DND-41 (cell line): ENCODE measurements around the gene HTR3B.
"Not testable (repeated sequence)": the region's sequence is repeated elsewhere in the genome, so short reads cannot be mapped to it uniquely, and the experiment has no call there.

Source experiments
- ATAC-seq: fragments of 200-7000 bp; cut with Tn5 transposase; 3 replicates; pipeline ENCODE4 v1.9.1; 2021; ENCODE audit warnings: low read depth; ENCODE audit not compliant: insufficient read depth
- DNase-seq: peaks from one replicate; pipeline ENCODE4 v3.0.0-alpha.2; 2020
- H2AFZ ChIP-seq: 2 replicates; pipeline ENCODE4 v1.6.0; 2012; ENCODE audit warnings: low read depth, low read length
- H3K27ac ChIP-seq: 2 replicates; pipeline ENCODE4 v1.5.1; 2012; ENCODE audit warnings: low read length, inconsistent platforms
- H3K27me3 ChIP-seq: fragments of 200-600 bp; sonication (generic); 2 replicates; pipeline ENCODE4 v1.6.0; 2012; ENCODE audit warnings: low read length, mild to moderate bottlenecking, inconsistent platforms; ENCODE audit not compliant: insufficient read depth, poor library complexity
- H3K36me3 ChIP-seq: 2 replicates; pipeline ENCODE4 v1.5.1; 2012; ENCODE audit warnings: low read length, inconsistent platforms; ENCODE audit not compliant: insufficient read depth
- H3K4me1 ChIP-seq: 2 replicates; pipeline ENCODE4 v1.5.1; 2012; ENCODE audit warnings: mild to moderate bottlenecking, low read length; ENCODE audit not compliant: insufficient read depth
- H3K4me2 ChIP-seq: 2 replicates; pipeline ENCODE4 v1.6.0; 2012; ENCODE audit warnings: mild to moderate bottlenecking, moderate library complexity, low read length, inconsistent platforms; ENCODE audit not compliant: insufficient read depth
- H3K4me3 ChIP-seq, 2 experiments: fragments of 200-600 bp in 1 of 2; shearing (Covaris generic) in 1 of 2; 2 replicates each; pipeline ENCODE4 v1.5.1; 2012 to 2016; ENCODE audit warnings: inconsistent platforms in 2 of 2, low read length in 2 of 2, mild to moderate bottlenecking in 2 of 2, low read depth in 1 of 2, moderate library complexity in 1 of 2
- H3K79me2 ChIP-seq: 2 replicates; pipeline ENCODE4 v1.6.0; 2012; ENCODE audit warnings: low read length, inconsistent platforms; ENCODE audit not compliant: insufficient read depth
- H3K9ac ChIP-seq: 2 replicates; pipeline ENCODE4 v1.6.0; 2012; ENCODE audit warnings: low read depth, mild to moderate bottlenecking, inconsistent platforms, low read length, moderate library complexity
- H3K9me3 ChIP-seq: 2 replicates; pipeline ENCODE4 v1.5.1; 2012; ENCODE audit warnings: low read length, moderate library complexity, mild to moderate bottlenecking, inconsistent platforms; ENCODE audit not compliant: insufficient read depth, severe bottlenecking
- H4K20me1 ChIP-seq: 2 replicates; pipeline ENCODE4 v1.6.0; 2012; ENCODE audit warnings: low read length; ENCODE audit not compliant: insufficient read depth
- CTCF ChIP-seq: IDR thresholded peaks from 2 replicates; pipeline ENCODE4 v1.5.1; 2012; ENCODE audit warnings: borderline replicate concordance, low read length, moderate library complexity, mild to moderate bottlenecking; ENCODE audit not compliant: poor library complexity, severe bottlenecking; ENCODE audit errors: extremely low read depth
- EZH2 ChIP-seq: IDR thresholded peaks from 3 replicates; pipeline ENCODE4 v1.6.1; 2012; ENCODE audit warnings: borderline replicate concordance, low read depth, mild to moderate bottlenecking, moderate library complexity, low read length, inconsistent platforms; ENCODE audit not compliant: severe bottlenecking

The HTR3B gene

GRCh38 chr11:113926273-113927197 lies 21.9 kb downstream of the HTR3B start:
- H3K4me3 ChIP-seq, result no peak overlapping the region

GRCh38 chr11:113928311-113928710 lies 23.7 kb downstream of the HTR3B start:
- Histone ChIP-seq H3K36me3 (no peaks in the 10 kb centered on the region), H4K20me1 (no peaks in the 10 kb centered on the region), H3K27ac (no peak overlapping the region), H3K9ac (no peak overlapping the region), H3K4me3 (no peak overlapping the region), H3K4me1 (no peaks in the 10 kb centered on the region), H3K9me3 (no peaks in the 10 kb centered on the region), H2AFZ (no peak overlapping the region), H3K79me2 (no peaks in the 10 kb centered on the region), H3K27me3 (peaks cover 10% of the 10 kb centered on the region), H3K4me2 (no peak overlapping the region)
- TF ChIP-seq CTCF, result no peak
- no peak for TF ChIP-seq EZH2
- DNase-seq (no peak), ATAC-seq (no peak)

More at GRCh38 chr11:113926273-113927197, 21.9 kb downstream of the HTR3B start:
- TF ChIP-seq EZH2 (no peak), CTCF (no peak)
- Histone ChIP-seq H2AFZ (no peak overlapping the region), H3K36me3 (no peaks in the 10 kb centered on the region), H3K27ac (no peak overlapping the region), H3K79me2 (no peaks in the 10 kb centered on the region), H3K9me3 (no peaks in the 10 kb centered on the region), H3K27me3 (peaks cover 6% of the 10 kb centered on the region), H3K9ac (no peak overlapping the region), H4K20me1 (no peaks in the 10 kb centered on the region), H3K4me2 (no peak overlapping the region), H3K4me1 (no peaks in the 10 kb centered on the region)
- DNase-seq (no peak), ATAC-seq (no peak)

- DNase-seq, result no peak
- H3K9me3 ChIP-seq, result no peaks in the 10 kb centered on the region
- no peak overlapping the region for H3K4me2 ChIP-seq
- no peak for TF ChIP-seq EZH2
- no peak for TF ChIP-seq CTCF
- H3K36me3 ChIP-seq, result no peaks in the 10 kb centered on the region
- no peak overlapping the region for H3K4me3 ChIP-seq
- no peaks in the 10 kb centered on the region for H3K4me1 ChIP-seq
- peaks cover 10% of the 10 kb centered on the region for H3K27me3 ChIP-seq
- no peak for ATAC-seq
- H3K79me2 ChIP-seq, result no peaks in the 10 kb centered on the region
- H4K20me1 ChIP-seq, result no peaks in the 10 kb centered on the region
- no peak overlapping the region for H3K27ac ChIP-seq
- no peak overlapping the region for H2AFZ ChIP-seq
- no peak overlapping the region for H3K9ac ChIP-seq
Observed at GRCh38 chr11:113932788-113933187, 28.2 kb downstream of the HTR3B start.

GRCh38 chr11:113934193-113934592 lies 29.6 kb downstream of the HTR3B start:
- H4K20me1 ChIP-seq, H3K4me1 ChIP-seq, H3K36me3 ChIP-seq, H3K9ac ChIP-seq, H3K27me3 ChIP-seq, H3K27ac ChIP-seq, DNase-seq, H3K4me3 ChIP-seq, H2AFZ ChIP-seq, H3K9me3 ChIP-seq, H3K79me2 ChIP-seq, H3K4me2 ChIP-seq, ATAC-seq: not testable (repeated sequence)
